ENCODE data around the gene TMPRSS3.

Gene TMPRSS3

GRCh38 chr21:42373908-42374455 is 21.9 kb downstream of the TMPRSS3 start:
- TF ChIP-seq OSR1 (CRISPR knock-in tag; IDR thresholded peaks at IDR 0.05) (no peak), TOX (CRISPR knock-in tag; IDR thresholded peaks at IDR 0.05; ENCODE audit: borderline replicate concordance) (no peak), PPARA (CRISPR knock-in tag; IDR thresholded peaks at IDR 0.05; ENCODE audit: borderline replicate concordance) (no peak)
- no peak for ATAC-seq

- ATAC-seq, result no peak
- TF ChIP-seq POU6F1 (CRISPR knock-in tag; IDR thresholded peaks at IDR 0.05; ENCODE audit: borderline replicate concordance, low read depth) (no peak), CSRNP3 (CRISPR knock-in tag; IDR thresholded peaks at IDR 0.05) (no peak), ZFP3 (CRISPR knock-in tag; IDR thresholded peaks at IDR 0.05) (no peak), CSDC2 (CRISPR knock-in tag; IDR thresholded peaks at IDR 0.05) (no peak), TSHZ2 (CRISPR knock-in tag; IDR thresholded peaks at IDR 0.05) (no peak), ZNF70 (CRISPR knock-in tag; IDR thresholded peaks at IDR 0.05) (no peak), ZNF565 (CRISPR knock-in tag; conservative IDR thresholded peaks at IDR 0.05; ENCODE audit: low read depth) (no peak), TOX (CRISPR knock-in tag; IDR thresholded peaks at IDR 0.05; ENCODE audit: borderline replicate concordance) (no peak), ZFP30 (CRISPR knock-in tag; IDR thresholded peaks at IDR 0.05) (no peak), TCF4 (CRISPR knock-in tag; IDR thresholded peaks at IDR 0.05; ENCODE audit: borderline replicate concordance) (no peak), SNAI2 (CRISPR knock-in tag; IDR thresholded peaks at IDR 0.05) (no peak), ESRRG (CRISPR knock-in tag; IDR thresholded peaks at IDR 0.05) (no peak), PPARA (CRISPR knock-in tag; IDR thresholded peaks at IDR 0.05; ENCODE audit: borderline replicate concordance) (no peak), ZC3H10 (CRISPR knock-in tag; IDR thresholded peaks at IDR 0.05) (no peak), ZNF8 (CRISPR knock-in tag; IDR thresholded peaks at IDR 0.05) (no peak), GLIS3 (CRISPR knock-in tag; IDR thresholded peaks at IDR 0.05) (no peak), OSR1 (CRISPR knock-in tag; IDR thresholded peaks at IDR 0.05) (no peak), CREB5 (CRISPR knock-in tag; IDR thresholded peaks at IDR 0.05; ENCODE audit: low read depth) (no peak), PATZ1 (CRISPR knock-in tag; IDR thresholded peaks at IDR 0.05; ENCODE audit: borderline replicate concordance) (no peak)
Measured at GRCh38 chr21:42373196-42373907, 22.5 kb downstream of the TMPRSS3 start.

- ATAC-seq, result no peak
- TF ChIP-seq OSR1 (CRISPR knock-in tag; IDR thresholded peaks at IDR 0.05) (no peak), ARNTL (CRISPR knock-in tag; IDR thresholded peaks at IDR 0.05; ENCODE audit: borderline replicate concordance, low read depth) (no peak), CSDC2 (CRISPR knock-in tag; IDR thresholded peaks at IDR 0.05) (no peak), POU6F1 (CRISPR knock-in tag; IDR thresholded peaks at IDR 0.05; ENCODE audit: borderline replicate concordance, low read depth) (no peak), CSRNP3 (CRISPR knock-in tag; IDR thresholded peaks at IDR 0.05) (no peak), BACH2 (CRISPR knock-in tag; IDR thresholded peaks at IDR 0.05; ENCODE audit: borderline replicate concordance) (no peak), TOX (CRISPR knock-in tag; IDR thresholded peaks at IDR 0.05; ENCODE audit: borderline replicate concordance) (no peak), RARB (CRISPR knock-in tag; IDR thresholded peaks at IDR 0.05) (no peak), ZNF565 (CRISPR knock-in tag; conservative IDR thresholded peaks at IDR 0.05; ENCODE audit: low read depth) (no peak), PPARA (CRISPR knock-in tag; IDR thresholded peaks at IDR 0.05; ENCODE audit: borderline replicate concordance) (no peak), ZNF8 (CRISPR knock-in tag; IDR thresholded peaks at IDR 0.05) (no peak), SNAI2 (CRISPR knock-in tag; IDR thresholded peaks at IDR 0.05) (no peak), TCF4 (CRISPR knock-in tag; IDR thresholded peaks at IDR 0.05; ENCODE audit: borderline replicate concordance) (no peak), ISL1 (CRISPR knock-in tag; IDR thresholded peaks at IDR 0.05) (no peak)
Measured at GRCh38 chr21:42370894-42371654, 24.8 kb downstream of the TMPRSS3 start.
